SK-N-MC (cell line): Measurements from ENCODE around the gene TARS1.

Source experiments
- EZH2 ChIP-seq: fragments of 200-600 bp; sonication (generic); IDR thresholded peaks from one replicate; pipeline ENCODE4 v1.6.1; 2017; ENCODE audit warnings: antibody characterized with exemption
- POLR2AphosphoS5 ChIP-seq: IDR thresholded peaks from 2 replicates; pipeline ENCODE4 v1.6.1; 2012; ENCODE audit warnings: mild to moderate bottlenecking, low read depth, low read length, borderline replicate concordance

DNA sequence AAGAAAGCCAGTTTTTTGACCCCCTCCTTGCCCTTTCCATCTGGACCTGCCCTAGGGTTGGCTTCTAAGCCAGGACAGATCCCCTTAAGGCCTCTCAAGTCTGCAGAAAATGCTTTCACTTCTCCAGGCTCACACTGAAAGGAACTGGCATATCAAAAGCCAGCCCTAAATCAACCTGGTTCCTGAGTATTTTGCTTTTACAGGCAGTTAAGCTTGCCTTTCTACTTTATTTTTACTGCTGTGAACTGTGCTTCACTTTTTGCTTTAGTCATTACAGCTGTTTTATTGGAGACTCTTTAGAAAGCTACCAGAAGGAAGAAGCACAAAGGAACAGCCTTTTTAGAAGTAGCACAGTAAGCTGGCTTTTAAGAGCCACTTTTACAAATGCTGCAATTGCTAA lies 5.0 kb downstream of the TARS1 start:
- no peak for TF ChIP-seq EZH2
- TF ChIP-seq POLR2AphosphoS5: no peak
